HEK293 (cell line): ENCODE measurements around the gene PTPRH.

Source experiments
- AEBP2 ChIP-seq: fragments of 450-650 bp; formaldehyde crosslinking; IDR thresholded peaks from 2 replicates; pipeline ENCODE4 v1.5.1; 2016; ENCODE audit warnings: missing biosample characterization, missing genetic modification characterization, borderline replicate concordance
- BCL6B ChIP-seq: fragments of 450-650 bp; formaldehyde crosslinking; IDR thresholded peaks from 2 replicates; pipeline ENCODE4 v1.5.1; 2017; ENCODE audit warnings: missing biosample characterization, missing genetic modification characterization
- GFI1B ChIP-seq: fragments of 450-650 bp; formaldehyde crosslinking; IDR thresholded peaks from 2 replicates; pipeline ENCODE4 v1.5.1; 2016; ENCODE audit warnings: missing biosample characterization, missing genetic modification characterization
- KLF7 ChIP-seq: fragments of 450-650 bp; formaldehyde crosslinking; IDR thresholded peaks from 2 replicates; pipeline ENCODE4 v1.5.1; 2016; ENCODE audit warnings: missing biosample characterization, missing genetic modification characterization, borderline replicate concordance
- PRDM10 ChIP-seq: fragments of 450-650 bp; formaldehyde crosslinking; IDR thresholded peaks from 2 replicates; pipeline ENCODE4 v1.5.1; 2016; ENCODE audit warnings: missing biosample characterization, missing genetic modification characterization
- PRDM2 ChIP-seq: fragments of 450-650 bp; formaldehyde crosslinking; IDR thresholded peaks from 2 replicates; pipeline ENCODE4 v1.5.1; 2016; ENCODE audit warnings: missing biosample characterization, missing genetic modification characterization, borderline replicate concordance
- ZFHX2 ChIP-seq: fragments of 450-650 bp; formaldehyde crosslinking; conservative IDR thresholded peaks from 2 replicates; pipeline ENCODE4 v1.5.1; 2016; ENCODE audit warnings: missing biosample characterization, missing genetic modification characterization
- ZFP41 ChIP-seq: fragments of 450-650 bp; formaldehyde crosslinking; IDR thresholded peaks from 2 replicates; pipeline ENCODE4 v1.5.1; 2016; ENCODE audit warnings: missing biosample characterization, missing genetic modification characterization, borderline replicate concordance
- ZNF280C ChIP-seq: fragments of 450-650 bp; formaldehyde crosslinking; IDR thresholded peaks from 2 replicates; pipeline ENCODE4 v1.5.1; 2016; ENCODE audit warnings: missing biosample characterization, missing genetic modification characterization
- ZNF302 ChIP-seq: fragments of 450-650 bp; formaldehyde crosslinking; IDR thresholded peaks from 2 replicates; pipeline ENCODE4 v1.5.1; 2016; ENCODE audit warnings: missing biosample characterization, missing genetic modification characterization, low read depth
- ZNF335 ChIP-seq: fragments of 450-650 bp; formaldehyde crosslinking; conservative IDR thresholded peaks from 2 replicates; pipeline ENCODE4 v1.5.1; 2016; ENCODE audit warnings: missing biosample characterization, missing genetic modification characterization
- ZNF37A ChIP-seq: fragments of 450-650 bp; IDR thresholded peaks from 2 replicates; pipeline ENCODE4 v1.5.1; 2018; ENCODE audit warnings: missing biosample characterization, missing genetic modification characterization
- ZNF600 ChIP-seq: fragments of 450-650 bp; formaldehyde crosslinking; IDR thresholded peaks from 2 replicates; pipeline ENCODE4 v1.5.1; 2016; ENCODE audit warnings: missing biosample characterization, missing genetic modification characterization
- ZNF621 ChIP-seq: fragments of 450-650 bp; formaldehyde crosslinking; IDR thresholded peaks from 2 replicates; pipeline ENCODE4 v1.5.1; 2017; ENCODE audit warnings: missing biosample characterization, missing genetic modification characterization
- ZNF677 ChIP-seq: fragments of 450-650 bp; IDR thresholded peaks from 2 replicates; pipeline ENCODE4 v1.5.0; 2018; ENCODE audit warnings: missing biosample characterization, mild to moderate bottlenecking, missing genetic modification characterization, moderate library complexity
- ZNF704 ChIP-seq: fragments of 450-650 bp; formaldehyde crosslinking; IDR thresholded peaks from 2 replicates; pipeline ENCODE4 v1.5.1; 2016; ENCODE audit warnings: missing biosample characterization, missing genetic modification characterization
- ZNF768 ChIP-seq: fragments of 450-650 bp; formaldehyde crosslinking; IDR thresholded peaks from 2 replicates; pipeline ENCODE4 v1.5.1; 2018; ENCODE audit warnings: missing biosample characterization, mild to moderate bottlenecking, missing genetic modification characterization
- ZNF792 ChIP-seq: fragments of 450-650 bp; formaldehyde crosslinking; IDR thresholded peaks from 2 replicates; pipeline ENCODE4 v1.5.1; 2016; ENCODE audit warnings: missing biosample characterization, missing genetic modification characterization
- ZSCAN18 ChIP-seq: fragments of 450-650 bp; formaldehyde crosslinking; IDR thresholded peaks from 2 replicates; pipeline ENCODE4 v1.5.1; 2016; ENCODE audit warnings: missing biosample characterization, missing genetic modification characterization

The PTPRH gene

GRCh38 chr19:55158848-55159749 lies 50.2 kb downstream of the PTPRH start (continued):
- TF ChIP-seq BCL6B (tag by site-specific recombination) (no peak), GFI1B (tag by site-specific recombination) (no peak), ZNF335 (tag by site-specific recombination) (peak; percentile 47; the same call in 1 of the 2 replicates), ZNF600 (tag by site-specific recombination) (peak; percentile 60; the same call in 1 of the 2 replicates), ZNF768 (tag by site-specific recombination) (no peak), ZNF37A (no peak), ZNF621 (no peak), ZNF280C (tag by site-specific recombination) (no peak), PRDM2 (tag by site-specific recombination) (no peak), AEBP2 (tag by site-specific recombination) (no peak), KLF7 (0 out of 2 replicates have a peak, but pooled peaks have one; percentile 38), ZNF704 (no peak), ZSCAN18 (tag by site-specific recombination) (no peak), ZNF792 (tag by site-specific recombination) (no peak), ZNF677 (tag by site-specific recombination) (no peak), ZFHX2 (tag by site-specific recombination) (0 out of 2 replicates have a peak, but pooled peaks have one; percentile 23), ZFP41 (tag by site-specific recombination) (no peak), PRDM10 (tag by site-specific recombination) (peak; percentile 90), ZNF302 (tag by site-specific recombination) (no peak)
